OCI-LY1 (cell line): ENCODE data around the gene EGFL7.

Experiments used
- H2AFZ ChIP-seq: fragments of 200-600 bp; sonication (generic), shearing (Covaris generic); 2 replicates; pipeline ENCODE4 v1.6.0; 2014; ENCODE audit warnings: antibody characterized with exemption, mild to moderate bottlenecking, low read length
- H3F3A ChIP-seq: fragments of 200-600 bp; sonication (generic), shearing (Covaris generic); 2 replicates; pipeline ENCODE4 v1.6.0; 2014; ENCODE audit warnings: mild to moderate bottlenecking, antibody characterized with exemption, low read length, moderate library complexity; ENCODE audit not compliant: insufficient read depth
- H3K27ac ChIP-seq: fragments of 200-600 bp; sonication (generic); 2 replicates; pipeline ENCODE4 v1.5.1; 2014; ENCODE audit warnings: low read length, mixed run types, mild to moderate bottlenecking, low read depth; ENCODE audit not compliant: poor library complexity, severe bottlenecking
- H3K27me3 ChIP-seq: fragments of 200-600 bp; sonication (generic); 2 replicates; pipeline ENCODE4 v1.6.0; 2014; ENCODE audit warnings: antibody characterized with exemption, mild to moderate bottlenecking, low read length, moderate library complexity; ENCODE audit not compliant: insufficient read depth
- H3K36me3 ChIP-seq: fragments of 200-600 bp; sonication (generic); 2 replicates; pipeline ENCODE4 v1.6.1; 2014; ENCODE audit warnings: mild to moderate bottlenecking, antibody characterized with exemption, low read length, moderate library complexity, mixed read lengths; ENCODE audit not compliant: insufficient read depth
- H3K4me1 ChIP-seq: fragments of 200-600 bp; sonication (generic); 2 replicates; pipeline ENCODE4 v1.5.1; 2014; ENCODE audit warnings: mild to moderate bottlenecking, low read length, moderate library complexity; ENCODE audit not compliant: insufficient read depth, severe bottlenecking
- H3K4me2 ChIP-seq: fragments of 200-600 bp; sonication (generic), shearing (Covaris generic); 2 replicates; pipeline ENCODE4 v1.6.1; 2014; ENCODE audit warnings: low read length
- H3K4me3 ChIP-seq: fragments of 200-600 bp; sonication (generic); 2 replicates; pipeline ENCODE4 v1.5.1; 2014; ENCODE audit warnings: low read length, low read depth, mild to moderate bottlenecking, mixed read lengths; ENCODE audit not compliant: poor library complexity, severe bottlenecking
- H3K79me2 ChIP-seq: fragments of 200-600 bp; shearing (Covaris generic); 2 replicates; pipeline ENCODE4 v1.6.1; 2016; ENCODE audit warnings: mixed run types, low read length, mixed read lengths; ENCODE audit not compliant: insufficient read depth
- H3K9ac ChIP-seq: fragments of 200-600 bp; sonication (generic), shearing (Covaris generic); 2 replicates; pipeline ENCODE4 v1.6.1; 2014; ENCODE audit warnings: mild to moderate bottlenecking, low read length, mixed read lengths
- H3K9me2 ChIP-seq: fragments of 200-600 bp; sonication (generic), shearing (Covaris generic); 2 replicates; pipeline ENCODE4 v1.6.1; 2014; ENCODE audit warnings: low read depth, mild to moderate bottlenecking, low read length, mixed read lengths
- H3K9me3 ChIP-seq: fragments of 200-600 bp; shearing (Covaris generic); 2 replicates; pipeline ENCODE4 v1.6.1; 2014; ENCODE audit warnings: low read length, mixed read lengths
- H4K20me1 ChIP-seq: fragments of 200-600 bp; sonication (generic), shearing (Covaris generic); 2 replicates; pipeline ENCODE4 v1.6.0; 2016; ENCODE audit warnings: mild to moderate bottlenecking, low read length; ENCODE audit not compliant: insufficient read depth
- EZH2 ChIP-seq: fragments of 200-600 bp; sonication (generic), shearing (Covaris generic); IDR thresholded peaks from 2 replicates; pipeline ENCODE4 v1.8.0; 2017; ENCODE audit warnings: borderline replicate concordance, mixed run types, mild to moderate bottlenecking, antibody characterized with exemption, low read length, moderate library complexity, mixed read lengths
- TF ChIP-seq, protein P1 (sequence below): fragments of 200-600 bp; sonication (generic), shearing (Covaris generic); IDR thresholded peaks from 2 replicates; pipeline ENCODE4 v1.5.1; 2017; ENCODE audit warnings: mild to moderate bottlenecking, antibody characterized with exemption, low read length, moderate library complexity, mixed read lengths

The EGFL7 gene

DNA sequence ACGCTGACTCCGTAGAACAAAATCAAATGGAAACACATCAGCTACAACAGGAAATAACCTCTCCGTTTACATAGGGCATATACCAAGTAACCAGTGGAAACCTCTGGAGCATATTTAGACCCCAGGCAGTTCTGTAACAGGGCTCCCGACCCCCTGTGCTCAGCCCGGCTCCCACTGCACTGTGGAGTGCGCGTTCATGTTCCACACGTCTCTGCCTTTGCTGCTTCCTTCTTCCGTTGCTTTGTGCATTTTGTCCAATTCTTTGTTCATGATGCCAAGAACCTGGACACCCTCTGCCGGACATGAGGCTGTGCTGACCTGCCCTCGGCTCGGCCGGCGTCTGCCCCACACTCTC, 30.4 kb downstream of the EGFL7 start:
- Histone ChIP-seq H2AFZ (no peak overlapping the region), H3K27ac (no peak overlapping the region)

DNA sequence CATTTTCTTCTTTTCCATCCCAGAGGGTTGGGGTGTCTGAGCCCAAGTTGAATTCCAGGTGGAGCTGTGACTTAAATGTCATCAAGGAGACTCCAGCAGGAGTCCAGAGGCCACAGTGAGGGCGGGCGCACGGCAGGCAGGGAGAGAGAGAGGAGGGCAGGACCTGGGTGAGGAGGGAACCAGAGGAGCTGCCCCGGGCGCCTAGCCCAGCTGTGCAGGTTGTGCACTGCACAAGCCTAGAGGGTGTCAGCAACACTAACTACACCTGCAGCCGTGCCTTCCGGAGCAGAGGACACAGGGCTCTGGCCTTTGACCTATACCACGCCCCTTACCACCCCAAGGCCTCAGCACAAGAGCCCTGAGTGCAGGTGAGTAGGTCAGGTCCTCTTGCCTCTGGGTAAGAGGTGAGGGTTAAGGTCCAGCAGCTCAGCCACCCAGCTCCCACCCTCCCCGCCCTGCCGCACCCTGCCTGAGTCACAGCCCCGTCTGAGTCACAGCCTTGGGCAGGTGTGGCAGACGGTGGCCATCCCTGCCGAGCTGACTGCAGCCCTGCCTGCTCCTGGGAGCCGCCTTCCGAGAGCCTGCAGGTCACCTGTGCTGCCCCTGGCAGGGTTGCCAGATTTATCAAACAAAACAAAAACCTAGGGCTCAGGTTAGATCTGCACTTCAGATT, 30.9 kb downstream of the EGFL7 start:
- Histone ChIP-seq H2AFZ (no peak overlapping the region), H3K27ac (no peak overlapping the region), H3K4me3 (no peak overlapping the region), H4K20me1 (no peaks in the 10 kb centered on the region), H3K9me2 (no peaks in the 10 kb centered on the region), H3K36me3 (no peaks in the 10 kb centered on the region), H3K9me3 (no peaks in the 10 kb centered on the region), H3K27me3 (peaks cover 18% of the 10 kb centered on the region; the same call in 1 of the 2 replicates), H3K4me2 (no peak overlapping the region), H3F3A (no peaks in the 10 kb centered on the region), H3K9ac (no peak overlapping the region), H3K4me1 (peaks cover 13% of the 10 kb centered on the region), H3K79me2 (no peaks in the 10 kb centered on the region)
- TF ChIP-seq EZH2, result no peak
- TF ChIP-seq, protein P1, sequence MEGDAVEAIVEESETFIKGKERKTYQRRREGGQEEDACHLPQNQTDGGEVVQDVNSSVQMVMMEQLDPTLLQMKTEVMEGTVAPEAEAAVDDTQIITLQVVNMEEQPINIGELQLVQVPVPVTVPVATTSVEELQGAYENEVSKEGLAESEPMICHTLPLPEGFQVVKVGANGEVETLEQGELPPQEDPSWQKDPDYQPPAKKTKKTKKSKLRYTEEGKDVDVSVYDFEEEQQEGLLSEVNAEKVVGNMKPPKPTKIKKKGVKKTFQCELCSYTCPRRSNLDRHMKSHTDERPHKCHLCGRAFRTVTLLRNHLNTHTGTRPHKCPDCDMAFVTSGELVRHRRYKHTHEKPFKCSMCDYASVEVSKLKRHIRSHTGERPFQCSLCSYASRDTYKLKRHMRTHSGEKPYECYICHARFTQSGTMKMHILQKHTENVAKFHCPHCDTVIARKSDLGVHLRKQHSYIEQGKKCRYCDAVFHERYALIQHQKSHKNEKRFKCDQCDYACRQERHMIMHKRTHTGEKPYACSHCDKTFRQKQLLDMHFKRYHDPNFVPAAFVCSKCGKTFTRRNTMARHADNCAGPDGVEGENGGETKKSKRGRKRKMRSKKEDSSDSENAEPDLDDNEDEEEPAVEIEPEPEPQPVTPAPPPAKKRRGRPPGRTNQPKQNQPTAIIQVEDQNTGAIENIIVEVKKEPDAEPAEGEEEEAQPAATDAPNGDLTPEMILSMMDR, result no peak

More for the DNA sequence above, 30.4 kb downstream of the EGFL7 start:
- Histone ChIP-seq H3K4me3 (no peak overlapping the region), H3K9ac (no peak overlapping the region), H3K4me2 (no peak overlapping the region), H4K20me1 (no peaks in the 10 kb centered on the region), H3K9me2 (no peaks in the 10 kb centered on the region), H3F3A (no peaks in the 10 kb centered on the region), H3K4me1 (peaks cover 13% of the 10 kb centered on the region), H3K36me3 (no peaks in the 10 kb centered on the region), H3K9me3 (no peaks in the 10 kb centered on the region), H3K79me2 (no peaks in the 10 kb centered on the region), H3K27me3 (peaks cover 22% of the 10 kb centered on the region; the same call in 1 of the 2 replicates)
- TF ChIP-seq EZH2, result no peak
- TF ChIP-seq, protein P1, result no peak

DNA sequence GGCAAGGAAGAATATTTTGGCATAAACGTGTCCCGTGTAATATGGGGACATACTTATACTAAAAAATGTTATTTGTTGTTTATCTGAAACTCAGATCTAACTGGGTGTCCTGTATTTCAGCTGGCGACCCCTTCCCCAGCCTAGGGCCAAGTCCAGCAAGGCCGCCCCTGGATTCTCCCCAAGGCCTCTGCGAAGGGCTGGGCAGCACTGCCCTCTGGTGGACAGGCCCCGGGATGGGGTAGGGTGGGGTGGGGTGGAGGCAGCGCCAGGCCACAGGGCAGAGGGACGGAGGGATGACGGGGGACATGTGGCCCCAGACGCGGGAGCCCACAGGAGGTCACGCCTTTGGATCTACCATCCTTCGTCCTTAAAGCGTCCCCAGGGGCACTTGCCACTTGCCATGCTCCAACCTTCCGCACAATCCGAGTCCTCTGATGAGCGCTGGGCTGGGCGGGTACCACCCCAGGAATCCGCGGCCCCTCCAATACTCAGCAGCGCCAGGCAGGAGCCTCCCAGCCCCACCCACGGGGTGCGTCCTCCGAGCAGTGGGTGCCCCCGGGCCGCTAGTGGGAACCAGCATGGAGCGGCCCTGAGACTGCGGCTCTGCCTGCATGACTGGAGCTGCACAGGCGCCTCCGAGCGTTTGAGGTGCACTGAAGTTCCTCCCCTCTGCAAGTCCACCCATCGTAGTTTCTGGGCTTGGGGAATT, 31.6 kb downstream of the EGFL7 start:
- H3K9me2 ChIP-seq, result no peaks in the 10 kb centered on the region
- no peak overlapping the region for H3K4me2 ChIP-seq
- no peaks in the 10 kb centered on the region for H3K36me3 ChIP-seq
- no peaks in the 10 kb centered on the region for H3F3A ChIP-seq
- no peak overlapping the region for H3K4me3 ChIP-seq
- no peak overlapping the region for H3K9ac ChIP-seq
- H3K79me2 ChIP-seq, result no peaks in the 10 kb centered on the region
- TF ChIP-seq EZH2, result no peak
- TF ChIP-seq, protein P1, result peak; percentile 34
- H3K27ac ChIP-seq, result no peak overlapping the region
- H3K27me3 ChIP-seq, result peaks cover 18% of the 10 kb centered on the region; the same call in 1 of the 2 replicates
- H3K9me3 ChIP-seq, result no peaks in the 10 kb centered on the region
- no peak overlapping the region for H2AFZ ChIP-seq
- no peaks in the 10 kb centered on the region for H4K20me1 ChIP-seq
- peaks cover 13% of the 10 kb centered on the region for H3K4me1 ChIP-seq
